Small intestine (tissue), 7 donors: ENCODE measurements around the gene APOBEC3C. TPM values are rescaled to one million over a fixed set of nuclear protein-coding genes. Genes with fewer than 3 reads are reported as not detected.
"Not testable (repeated sequence)": the region's sequence is repeated elsewhere in the genome, so short reads cannot be mapped to it uniquely, and the experiment has no call there.

Experiments used
- DNase-seq, 2 donors: peaks; one replicate each; pipeline versions ENCODE4 v3.0.0 to v3.0.0-alpha.2; 2013
- FAIRE-seq: peaks from 2 replicates; lab custom pipeline; 2012; peaks lifted over from hg19 to GRCh38; lab: Jason Lieb, UNC
- H3K27ac ChIP-seq, 3 donors: one replicate each; pipeline ENCODE4 v1.5.1; 2013; ENCODE audit warnings: low read length in 2 of 3, mild to moderate bottlenecking in 2 of 3, control low read depth in 1 of 3, inconsistent platforms in 1 of 3, low read depth in 1 of 3, moderate library complexity in 1 of 3
- H3K27me3 ChIP-seq, 3 donors: one replicate each; pipeline ENCODE4 v1.6.1; 2013; ENCODE audit warnings: low read length in 3 of 3, inconsistent platforms in 1 of 3; ENCODE audit not compliant: control insufficient read depth in 3 of 3, insufficient read depth in 3 of 3
- H3K36me3 ChIP-seq, 3 donors: one replicate each; pipeline ENCODE4 v1.6.1; 2013; ENCODE audit warnings: low read length in 3 of 3, inconsistent platforms in 1 of 3, low read depth in 1 of 3, mild to moderate bottlenecking in 1 of 3, moderate library complexity in 1 of 3; ENCODE audit not compliant: control insufficient read depth in 3 of 3, insufficient read depth in 2 of 3
- H3K4me1 ChIP-seq, 3 donors: one replicate each; pipeline ENCODE4 v1.6.1; 2013; ENCODE audit warnings: low read length in 2 of 3, inconsistent platforms in 1 of 3, low read depth in 1 of 3, mild to moderate bottlenecking in 1 of 3, moderate library complexity in 1 of 3; ENCODE audit not compliant: control insufficient read depth in 3 of 3, insufficient read depth in 2 of 3
- H3K4me3 ChIP-seq, 3 donors: one replicate each; pipeline ENCODE4 v1.5.1; 2013; ENCODE audit warnings: low read length in 3 of 3, control low read depth in 1 of 3, inconsistent platforms in 1 of 3, low read depth in 1 of 3, mild to moderate bottlenecking in 1 of 3, moderate library complexity in 1 of 3
- H3K9me3 ChIP-seq, 2 donors: one replicate each; pipeline ENCODE4 v1.6.1; 2013; ENCODE audit warnings: low read depth in 1 of 2, low read length in 1 of 2; ENCODE audit not compliant: control insufficient read depth in 2 of 2, insufficient read depth in 1 of 2
- WGBS, 3 donors: extraction: QIAGEN DNeasy Blood & Tissue Kit; methylation state at CpG; one replicate each; pipeline ENCODE4 v1.1.7; 2013; 5-methylcytosine and 5-hydroxymethylcytosine counted together
- polyA plus RNA-seq, 4 donors: library from polyadenylated mRNA; stranded (reverse) in 3 of 4; unstranded in 1 of 4; fragments of 200-250 nt in 3 of 4; fragments of 120-200 nt in 1 of 4; gene quantifications; one replicate each; pipeline versions ENCODE4 v1.2.1 to v1.2.3, GENCODE V29; 2013
- donor health status: healthy with polysubstance abuse.
- donor health status: control.
- donor health status: control.
- donor health status: Bipolar disorder and iron deficiency.
- donor health status: healthy.

The APOBEC3C gene
- polyA plus RNA-seq, 4 donors: 2.2 to 16.3 (median 11.2) TPM

GRCh38 chr22:39008271-39008850, 5.7 kb upstream of the APOBEC3C start:
- 85 to 92% (median 90%) methylated on average over 8 of the region's 8 CpGs for WGBS, 3 donors
- FAIRE-seq: not testable (repeated sequence)

GRCh38 chr22:39010946-39011345, 3.1 kb upstream of the APOBEC3C start:
- DNase-seq (no peak), FAIRE-seq (no peak)
- Histone ChIP-seq H3K27me3 (no peaks in the 10 kb centered on the region), H3K4me1 (peaks cover 0 to 14% (median 0%) of the 10 kb centered on the region in 3 donors), H3K9me3 (no peaks in the 10 kb centered on the region), H3K4me3 (no peak overlapping the region), H3K27ac (no peak overlapping the region), H3K36me3 (no peaks in the 10 kb centered on the region)
- WGBS, 3 donors: 64 to 71% (median 71%) methylated on average over 15 of the region's 15 CpGs

More at GRCh38 chr22:39008271-39008850, 5.7 kb upstream of the APOBEC3C start:
- not testable (repeated sequence) for H3K4me3 ChIP-seq, H3K27ac ChIP-seq, H3K27me3 ChIP-seq, H3K36me3 ChIP-seq, DNase-seq, H3K9me3 ChIP-seq, H3K4me1 ChIP-seq

- H3K36me3 ChIP-seq: peaks cover 0 to 5% (median 0%) of the 10 kb centered on the region in 3 donors
- no peak for DNase-seq
- no peak overlapping the region for H3K4me3 ChIP-seq
- FAIRE-seq: no peak
- 85 to 87% (median 86%) methylated on average over 29 of the region's 29 CpGs for WGBS, 3 donors
- H3K27ac ChIP-seq: no peak overlapping the region
- no peaks in the 10 kb centered on the region for H3K27me3 ChIP-seq
- H3K9me3 ChIP-seq: no peaks in the 10 kb centered on the region
- peaks cover 0 to 14% (median 0%) of the 10 kb centered on the region in 3 donors for H3K4me1 ChIP-seq
Observed at GRCh38 chr22:39012533-39013511, 1.2 kb upstream of the APOBEC3C start.

GRCh38 chr22:39013561-39013941, 506 bp upstream of the APOBEC3C start:
- H3K4me1 ChIP-seq: peaks cover 0 to 14% (median 0%) of the 10 kb centered on the region in 3 donors
- H3K9me3 ChIP-seq, DNase-seq, FAIRE-seq, H3K27me3 ChIP-seq: not testable (repeated sequence)
- peaks cover 0 to 11% (median 2%) of the 10 kb centered on the region in 3 donors for H3K36me3 ChIP-seq
- WGBS, 3 donors: 73% methylated on average over 6 of the region's 6 CpGs
- H3K4me3 ChIP-seq: peak overlapping the region in 2 of 3 donors; percentile 44 to 53
- peak overlapping the region; percentile 11 to 91 (median 15) for H3K27ac ChIP-seq

GRCh38 chr22:39014723-39015121, 665 bp downstream of the APOBEC3C start:
- H3K4me1 ChIP-seq: peaks cover 0 to 14% (median 0%) of the 10 kb centered on the region in 3 donors
- H3K27me3 ChIP-seq, DNase-seq, FAIRE-seq, H3K9me3 ChIP-seq: not testable (repeated sequence)
- 21 to 42% (median 26%) methylated on average over 6 of the region's 6 CpGs for WGBS, 3 donors
- H3K27ac ChIP-seq: peak overlapping the region; percentile 11 to 91 (median 32)
- H3K4me3 ChIP-seq: peak overlapping the region; percentile 33 to 53 (median 44)
- H3K36me3 ChIP-seq: peaks cover 0 to 12% (median 2%) of the 10 kb centered on the region in 3 donors

GRCh38 chr22:39016592-39016991, 2.5 kb downstream of the APOBEC3C start:
- H3K27ac ChIP-seq: no peak overlapping the region
- DNase-seq: no peak
- peaks cover 0 to 12% (median 2%) of the 10 kb centered on the region in 3 donors for H3K36me3 ChIP-seq
- FAIRE-seq: no peak
- no peaks in the 10 kb centered on the region for H3K27me3 ChIP-seq
- H3K9me3 ChIP-seq: no peaks in the 10 kb centered on the region
- WGBS, 3 donors: 97 to 99% (median 98%) methylated on average over 13 of the region's 13 CpGs
- H3K4me1 ChIP-seq: peaks cover 0 to 18% (median 0%) of the 10 kb centered on the region in 3 donors
- no peak overlapping the region for H3K4me3 ChIP-seq

- Histone ChIP-seq H3K4me3 (no peak overlapping the region), H3K27me3 (no peaks in the 10 kb centered on the region), H3K27ac (no peak overlapping the region), H3K36me3 (peaks cover 0 to 12% (median 2%) of the 10 kb centered on the region in 3 donors), H3K4me1 (peaks cover 0 to 23% (median 0%) of the 10 kb centered on the region in 3 donors), H3K9me3 (no peaks in the 10 kb centered on the region)
- no peak for FAIRE-seq
- no peak for DNase-seq
- WGBS, 3 donors: 84 to 87% (median 85%) methylated on average over 17 to 18 of the region's 18 CpGs
Observed at GRCh38 chr22:39017596-39018365, 3.7 kb downstream of the APOBEC3C start.
